Astrocyte (in vitro differentiated cells and primary cell): ENCODE measurements around the gene IER3.

Experiments used
- CTCF ChIP-seq: IDR thresholded peaks from 2 replicates; pipeline ENCODE4 v1.5.1; 2011; ENCODE audit warnings: low read depth, mild to moderate bottlenecking, inconsistent platforms, low read length, moderate library complexity; ENCODE audit not compliant: insufficient read depth
- EZH2 ChIP-seq: IDR thresholded peaks from 2 replicates; pipeline ENCODE4 v1.6.1; 2012; ENCODE audit warnings: mild to moderate bottlenecking, low read length, inconsistent platforms; ENCODE audit not compliant: insufficient read depth

GRCh38 chr6:30712441-30712945 lies 31.9 kb downstream of the IER3 start:
- TF ChIP-seq CTCF (no peak), EZH2 (no peak)
